ENCODE results near the gene PIF1.

The PIF1 gene

GRCh38 chr15:64836023-64836536, 10.6 kb upstream of the PIF1 start:
- H3K9me2 ChIP-seq (replicated peaks; ENCODE audit: control insufficient read depth, low read length): no peaks in the 10 kb centered on the region
- H3K4me2 ChIP-seq (ENCODE audit: low read length): peak overlapping the region; percentile 69
- no peaks in the 10 kb centered on the region for H4K20me1 ChIP-seq (ENCODE audit: control insufficient read depth, insufficient read depth, low read depth, low read length)
- no peaks in the 10 kb centered on the region for H3K9me3 ChIP-seq (ENCODE audit: control insufficient read depth, insufficient read depth, low read length)
- 0 out of 2 replicates have a peak overlapping the region, but pooled peaks have one; percentile 16 for H3K27ac ChIP-seq (ENCODE audit: low read depth, low read length)
- peaks cover 9% of the 10 kb centered on the region; the same call in 1 of the 2 replicates for H3F3A ChIP-seq (ENCODE audit: control insufficient read depth, insufficient read depth)
- H3K4me3 ChIP-seq (ENCODE audit: low read length): peak overlapping the region; percentile 62
- peaks cover 32% of the 10 kb centered on the region for H3K4me1 ChIP-seq (ENCODE audit: control insufficient read depth, low read length)
- H3K27me3 ChIP-seq (ENCODE audit: control insufficient read depth, low read length): no peaks in the 10 kb centered on the region
- TF ChIP-seq EZH2phosphoT487 (IDR thresholded peaks at IDR 0.05; ENCODE audit: borderline replicate concordance, low read length) (no peak), CTCF (IDR thresholded peaks at IDR 0.05; ENCODE audit: low read depth, low read length, poor library complexity, severe bottlenecking) (peak; percentile 49)
- no peaks in the 10 kb centered on the region for H3K36me3 ChIP-seq (ENCODE audit: control insufficient read depth, low read length)
- H3K79me2 ChIP-seq (ENCODE audit: control insufficient read depth, low read length): no peaks in the 10 kb centered on the region

- Histone ChIP-seq H3K9me2 (replicated peaks; ENCODE audit: control insufficient read depth, low read length) (no peaks in the 10 kb centered on the region), H3K27me3 (ENCODE audit: control insufficient read depth, low read length) (no peaks in the 10 kb centered on the region), H3K36me3 (ENCODE audit: control insufficient read depth, low read length) (no peaks in the 10 kb centered on the region), H3F3A (ENCODE audit: control insufficient read depth, insufficient read depth) (peaks cover 4% of the 10 kb centered on the region; the same call in 1 of the 2 replicates), H4K20me1 (ENCODE audit: control insufficient read depth, insufficient read depth, low read depth, low read length) (no peaks in the 10 kb centered on the region), H3K79me2 (ENCODE audit: control insufficient read depth, low read length) (no peaks in the 10 kb centered on the region), H3K9me3 (ENCODE audit: control insufficient read depth, insufficient read depth, low read length) (no peaks in the 10 kb centered on the region), H3K4me2 (ENCODE audit: low read length) (no peak overlapping the region), H3K4me1 (ENCODE audit: control insufficient read depth, low read length) (peaks cover 26% of the 10 kb centered on the region), H3K4me3 (ENCODE audit: low read length) (no peak overlapping the region), H3K27ac (ENCODE audit: low read depth, low read length) (no peak overlapping the region)
- TF ChIP-seq EZH2phosphoT487 (IDR thresholded peaks at IDR 0.05; ENCODE audit: borderline replicate concordance, low read length) (no peak), CTCF (IDR thresholded peaks at IDR 0.05; ENCODE audit: low read depth, low read length, poor library complexity, severe bottlenecking) (no peak)
These were observed 8.2 kb upstream of the PIF1 start for GRCh38 chr15:64833690-64834089.

GRCh38 chr15:64828985-64829384, 3.5 kb upstream of the PIF1 start:
- Histone ChIP-seq H3K4me2 (ENCODE audit: low read length) (no peak overlapping the region), H3F3A (ENCODE audit: control insufficient read depth, insufficient read depth) (no peaks in the 10 kb centered on the region)
- TF ChIP-seq CTCF (IDR thresholded peaks at IDR 0.05; ENCODE audit: low read depth, low read length, poor library complexity, severe bottlenecking) (no peak), EZH2phosphoT487 (IDR thresholded peaks at IDR 0.05; ENCODE audit: borderline replicate concordance, low read length) (no peak)

More at GRCh38 chr15:64828985-64829384, 3.5 kb upstream of the PIF1 start:
- H3K9me3 ChIP-seq (ENCODE audit: control insufficient read depth, insufficient read depth, low read length): no peaks in the 10 kb centered on the region
- H4K20me1 ChIP-seq (ENCODE audit: control insufficient read depth, insufficient read depth, low read depth, low read length): no peaks in the 10 kb centered on the region
- peaks cover 20% of the 10 kb centered on the region for H3K4me1 ChIP-seq (ENCODE audit: control insufficient read depth, low read length)
- peaks cover 19% of the 10 kb centered on the region for H3K79me2 ChIP-seq (ENCODE audit: control insufficient read depth, low read length)
- H3K9me2 ChIP-seq (replicated peaks; ENCODE audit: control insufficient read depth, low read length): no peaks in the 10 kb centered on the region
- no peak overlapping the region for H3K27ac ChIP-seq (ENCODE audit: low read depth, low read length)
- no peaks in the 10 kb centered on the region for H3K27me3 ChIP-seq (ENCODE audit: control insufficient read depth, low read length)
- peaks cover 8% of the 10 kb centered on the region; the same call in 1 of the 2 replicates for H3K36me3 ChIP-seq (ENCODE audit: control insufficient read depth, low read length)
- H3K4me3 ChIP-seq (ENCODE audit: low read length): no peak overlapping the region
